Neural crest cell (in vitro differentiated cells): ENCODE results near the gene HDGFL2. TPM values are rescaled to one million over a fixed set of nuclear protein-coding genes. Genes with fewer than 3 reads are reported as not detected.

Source experiments
- DNase-seq: peaks from one replicate; pipeline ENCODE4 v3.0.0; 2021; ENCODE audit warnings: low read depth, mixed read lengths, low spot score
- H3K27ac Mint-ChIP-seq: one replicate; pipeline ENCODE4 v1.8.0; 2021; ENCODE audit warnings: mild to moderate bottlenecking, mixed read lengths; ENCODE audit not compliant: unreplicated experiment
- H3K27me3 Mint-ChIP-seq: 2 replicates; pipeline ENCODE4 v1.8.0; 2021; ENCODE audit warnings: low read depth, mild to moderate bottlenecking, mixed read lengths
- H3K36me3 Mint-ChIP-seq: 2 replicates; pipeline ENCODE4 v1.8.0; 2021; ENCODE audit warnings: low read depth, mild to moderate bottlenecking, mixed read lengths
- H3K4me1 Mint-ChIP-seq: 2 replicates; pipeline ENCODE4 v1.8.0; 2021; ENCODE audit warnings: mixed read lengths
- H3K4me3 Mint-ChIP-seq: one replicate; pipeline ENCODE4 v1.8.0; 2021; ENCODE audit warnings: mild to moderate bottlenecking, mixed read lengths
- H3K9me3 Mint-ChIP-seq: 2 replicates; pipeline ENCODE4 v1.8.0; 2021; ENCODE audit warnings: mixed read lengths
- CTCF ChIP-seq: fragments of 200-600 bp; sonication (generic); conservative IDR thresholded peaks from 2 replicates; pipeline ENCODE4 v1.5.0; 2021; ENCODE audit warnings: antibody characterized with exemption, mild to moderate bottlenecking
- total RNA-seq: library from RNA; stranded (reverse); gene quantifications from 2 replicates; pipeline ENCODE4 v1.2.1, GENCODE V29; 2021

The HDGFL2 gene
- total RNA-seq, 1 donor from 2014 or later, result 110 TPM

DNA sequence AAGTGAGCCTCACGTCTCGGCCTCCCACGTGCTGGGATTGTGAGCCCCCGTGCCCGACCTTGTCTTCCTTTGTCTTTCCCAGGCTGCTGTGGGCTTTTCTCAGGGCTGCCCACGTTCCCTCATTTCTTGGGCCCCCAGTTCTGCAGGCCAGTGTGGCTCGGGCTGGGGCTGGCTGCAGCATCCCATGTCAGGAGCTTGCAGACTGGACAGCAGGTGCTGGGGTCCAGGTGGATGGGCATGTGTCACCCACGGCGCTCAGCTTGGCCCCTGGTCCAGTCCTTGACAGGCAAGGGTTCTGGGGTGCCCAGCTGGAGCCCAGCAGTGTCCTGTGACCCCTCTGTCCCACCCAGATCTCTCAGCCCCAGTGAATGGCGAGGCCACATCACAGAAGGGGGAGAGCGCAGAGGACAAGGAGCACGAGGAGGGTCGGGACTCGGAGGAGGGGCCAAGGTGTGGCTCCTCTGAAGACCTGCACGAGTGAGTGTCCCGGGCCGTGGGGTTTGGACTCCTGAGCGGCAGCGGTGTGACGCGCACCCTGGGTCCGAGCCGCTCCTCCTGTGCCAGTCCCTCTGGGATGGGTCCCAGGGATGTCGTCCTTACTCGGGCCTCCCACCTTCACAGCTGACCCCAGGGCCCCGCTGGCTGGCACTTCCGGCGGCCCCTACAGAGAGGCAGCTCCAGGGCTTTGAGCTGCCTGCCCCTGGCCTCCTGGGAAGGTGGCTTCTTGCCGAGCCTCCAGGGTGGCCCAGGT, 28.9 kb downstream of the HDGFL2 start:
- Mint-ChIP-seq H3K27ac (no peak overlapping the region), H3K9me3 (no peaks in the 10 kb centered on the region), H3K4me3 (no peak overlapping the region), H3K4me1 (no peaks in the 10 kb centered on the region), H3K36me3 (no peaks in the 10 kb centered on the region), H3K27me3 (no peaks in the 10 kb centered on the region)
- no peak for DNase-seq
- TF ChIP-seq CTCF, result no peak

DNA sequence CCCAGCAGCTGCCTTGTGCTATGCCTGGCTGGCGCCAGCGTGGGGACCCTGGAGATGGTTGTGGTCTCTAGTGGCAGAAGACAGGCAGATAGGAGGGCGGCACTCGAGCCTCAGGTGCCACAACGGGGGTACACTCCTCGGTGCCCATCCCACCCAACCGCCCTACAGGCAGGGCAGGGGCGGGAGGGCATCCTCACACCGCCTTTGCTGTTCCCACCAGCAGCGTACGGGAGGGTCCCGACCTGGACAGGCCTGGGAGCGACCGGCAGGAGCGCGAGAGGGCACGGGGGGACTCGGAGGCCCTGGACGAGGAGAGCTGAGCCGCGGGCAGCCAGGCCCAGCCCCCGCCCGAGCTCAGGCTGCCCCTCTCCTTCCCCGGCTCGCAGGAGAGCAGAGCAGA, 29.6 kb downstream of the HDGFL2 start:
- Mint-ChIP-seq H3K27me3 (no peaks in the 10 kb centered on the region), H3K4me1 (no peaks in the 10 kb centered on the region), H3K9me3 (no peaks in the 10 kb centered on the region), H3K36me3 (peaks cover 3% of the 10 kb centered on the region), H3K27ac (no peak overlapping the region), H3K4me3 (no peak overlapping the region)
- no peak for DNase-seq
- TF ChIP-seq CTCF, result no peak

- TF ChIP-seq CTCF, result no peak
- peak overlapping the region; percentile 12 for H3K27ac Mint-ChIP-seq
- no peak overlapping the region for H3K4me3 Mint-ChIP-seq
- H3K36me3 Mint-ChIP-seq, result peaks cover 3% of the 10 kb centered on the region
- H3K4me1 Mint-ChIP-seq, result no peaks in the 10 kb centered on the region
- no peaks in the 10 kb centered on the region for H3K27me3 Mint-ChIP-seq
- no peaks in the 10 kb centered on the region for H3K9me3 Mint-ChIP-seq
- no peak for DNase-seq
Observed at GRCh38 chr19:4502282-4503131, 30.4 kb downstream of the HDGFL2 start.

GRCh38 chr19:4503132-4503824, 31.2 kb downstream of the HDGFL2 start:
- Mint-ChIP-seq H3K4me3 (no peak overlapping the region), H3K4me1 (no peaks in the 10 kb centered on the region), H3K36me3 (peaks cover 3% of the 10 kb centered on the region), H3K9me3 (no peaks in the 10 kb centered on the region), H3K27ac (no peak overlapping the region), H3K27me3 (no peaks in the 10 kb centered on the region)
- no peak for DNase-seq
- no peak for TF ChIP-seq CTCF

- no peaks in the 10 kb centered on the region for H3K4me1 Mint-ChIP-seq
- H3K4me3 Mint-ChIP-seq, result no peak overlapping the region
- no peak overlapping the region for H3K27ac Mint-ChIP-seq
- H3K27me3 Mint-ChIP-seq, result no peaks in the 10 kb centered on the region
- DNase-seq, result no peak
- peaks cover 3% of the 10 kb centered on the region for H3K36me3 Mint-ChIP-seq
- no peak for TF ChIP-seq CTCF
- H3K9me3 Mint-ChIP-seq, result no peaks in the 10 kb centered on the region
Observed at GRCh38 chr19:4503825-4504170, 31.7 kb downstream of the HDGFL2 start.
